GM20000 (cell line): ENCODE data around the gene NBEAL2.

Experiments used
- DNase-seq: peaks from one replicate; pipeline ENCODE4 v3.0.0; 2012; ENCODE audit warnings: low spot score
- TF ChIP-seq, protein P1 (sequence below): IDR thresholded peaks from 2 replicates; pipeline ENCODE4 v1.5.1; 2012; ENCODE audit warnings: mild to moderate bottlenecking, control low read depth; ENCODE audit errors: extremely low read depth, missing control alignments

The NBEAL2 gene

DNA sequence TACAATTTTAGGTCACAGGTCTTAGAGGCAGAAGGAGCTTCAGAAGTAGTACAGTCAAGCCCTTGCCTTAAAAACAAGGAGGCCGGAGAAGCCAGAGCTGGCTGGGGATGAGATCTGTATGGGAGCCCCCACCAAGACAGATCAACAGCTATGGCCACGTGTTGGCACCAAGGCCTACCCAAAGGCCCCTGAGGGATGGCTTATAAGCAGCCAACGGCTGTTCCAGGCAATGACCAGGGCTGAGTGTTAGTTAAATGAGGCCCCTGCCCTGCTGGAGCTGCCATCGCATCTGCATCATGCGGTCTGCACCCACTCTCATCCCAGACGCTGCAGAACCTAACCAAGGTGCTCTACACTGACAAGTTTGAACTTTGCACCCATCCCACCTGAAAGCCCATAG is 46.2 kb upstream of the NBEAL2 start:
- TF ChIP-seq, protein P1, sequence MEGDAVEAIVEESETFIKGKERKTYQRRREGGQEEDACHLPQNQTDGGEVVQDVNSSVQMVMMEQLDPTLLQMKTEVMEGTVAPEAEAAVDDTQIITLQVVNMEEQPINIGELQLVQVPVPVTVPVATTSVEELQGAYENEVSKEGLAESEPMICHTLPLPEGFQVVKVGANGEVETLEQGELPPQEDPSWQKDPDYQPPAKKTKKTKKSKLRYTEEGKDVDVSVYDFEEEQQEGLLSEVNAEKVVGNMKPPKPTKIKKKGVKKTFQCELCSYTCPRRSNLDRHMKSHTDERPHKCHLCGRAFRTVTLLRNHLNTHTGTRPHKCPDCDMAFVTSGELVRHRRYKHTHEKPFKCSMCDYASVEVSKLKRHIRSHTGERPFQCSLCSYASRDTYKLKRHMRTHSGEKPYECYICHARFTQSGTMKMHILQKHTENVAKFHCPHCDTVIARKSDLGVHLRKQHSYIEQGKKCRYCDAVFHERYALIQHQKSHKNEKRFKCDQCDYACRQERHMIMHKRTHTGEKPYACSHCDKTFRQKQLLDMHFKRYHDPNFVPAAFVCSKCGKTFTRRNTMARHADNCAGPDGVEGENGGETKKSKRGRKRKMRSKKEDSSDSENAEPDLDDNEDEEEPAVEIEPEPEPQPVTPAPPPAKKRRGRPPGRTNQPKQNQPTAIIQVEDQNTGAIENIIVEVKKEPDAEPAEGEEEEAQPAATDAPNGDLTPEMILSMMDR: no peak
- no peak for DNase-seq

DNA sequence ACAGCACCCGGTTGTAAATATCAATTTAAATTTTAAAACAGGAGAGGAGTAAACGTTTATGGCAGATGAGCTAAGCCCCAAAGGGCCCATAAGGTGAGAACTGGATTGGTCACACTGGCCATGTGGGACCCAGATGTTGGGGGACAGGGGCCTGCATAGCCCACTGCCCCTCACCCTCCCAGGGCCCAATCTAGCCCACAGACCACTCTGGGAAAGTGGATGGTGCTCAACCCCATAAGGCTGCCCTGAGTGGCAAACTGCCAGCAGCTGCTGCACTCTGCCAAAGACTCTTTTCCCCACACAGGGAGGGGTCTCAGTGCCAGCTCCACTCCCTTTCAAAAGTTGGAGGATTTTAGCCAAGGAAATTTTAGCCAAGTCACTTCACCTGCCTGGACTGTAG is 45.4 kb upstream of the NBEAL2 start:
- no peak for DNase-seq
- TF ChIP-seq, protein P1: no peak

DNA sequence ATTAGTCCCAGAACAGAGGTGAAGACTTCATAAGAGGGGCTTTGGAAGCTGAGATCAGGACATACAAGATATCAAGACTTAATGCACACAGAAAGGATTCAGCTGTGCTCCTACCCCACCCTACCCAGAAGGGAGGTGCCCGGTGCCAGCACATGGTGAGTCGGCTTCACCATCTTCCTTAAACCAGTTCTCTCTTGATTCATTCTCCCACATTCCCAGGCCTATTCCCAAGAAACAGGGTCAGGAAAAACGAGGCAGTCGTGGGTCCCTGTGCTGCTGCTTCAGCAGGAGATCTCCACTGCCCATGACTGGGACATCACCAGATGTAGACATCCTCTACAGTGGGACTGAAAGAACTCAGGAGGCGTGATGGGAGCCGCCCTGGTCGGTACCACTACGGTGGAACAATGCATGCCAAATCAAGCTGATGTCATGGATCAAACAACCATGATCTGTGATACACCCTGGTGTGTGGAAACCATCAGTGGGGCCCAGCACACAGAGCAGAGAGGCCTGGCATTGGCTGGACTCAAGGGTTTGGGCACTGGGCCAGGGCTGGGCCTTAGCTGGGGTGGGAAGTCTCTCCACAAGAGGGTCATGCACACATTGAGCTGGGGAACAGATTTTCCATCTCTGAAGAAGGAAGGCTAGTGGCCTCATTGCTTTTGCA is 44.8 kb upstream of the NBEAL2 start:
- TF ChIP-seq, protein P1: no peak
- DNase-seq: no peak

DNA sequence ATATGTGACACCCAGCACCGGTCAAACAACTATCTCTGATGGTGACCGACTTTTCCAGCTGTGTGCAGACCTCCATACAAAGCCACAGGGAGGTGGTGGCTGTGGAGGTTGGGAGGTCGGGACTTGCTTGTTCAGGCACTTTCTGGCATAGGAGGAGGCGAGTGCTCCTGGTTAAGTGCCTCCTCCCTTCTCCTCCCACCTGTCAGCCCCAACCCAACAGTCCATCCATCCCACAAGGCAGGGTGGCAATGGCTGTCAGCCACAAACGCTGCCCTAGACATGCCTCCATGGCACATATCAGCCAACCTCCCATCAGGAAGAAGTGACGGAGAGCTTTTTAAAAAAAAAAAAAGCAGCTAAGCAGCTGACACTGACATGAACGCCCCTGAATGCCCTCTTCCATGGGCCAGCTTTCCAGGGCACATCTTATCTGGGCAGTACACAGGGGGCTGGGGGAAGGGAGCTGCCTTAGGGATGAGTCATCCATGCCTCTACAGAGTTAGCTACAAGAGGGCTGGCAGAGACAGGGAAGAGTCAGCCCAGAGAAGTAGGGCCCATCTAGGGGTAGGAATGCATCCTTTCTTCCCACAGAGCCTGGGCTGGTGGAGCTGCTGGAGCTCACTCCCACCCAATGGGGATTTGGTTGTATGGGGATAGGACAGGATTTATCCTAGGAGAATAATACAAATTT is 44.2 kb upstream of the NBEAL2 start:
- DNase-seq: no peak
- TF ChIP-seq, protein P1: no peak

DNA sequence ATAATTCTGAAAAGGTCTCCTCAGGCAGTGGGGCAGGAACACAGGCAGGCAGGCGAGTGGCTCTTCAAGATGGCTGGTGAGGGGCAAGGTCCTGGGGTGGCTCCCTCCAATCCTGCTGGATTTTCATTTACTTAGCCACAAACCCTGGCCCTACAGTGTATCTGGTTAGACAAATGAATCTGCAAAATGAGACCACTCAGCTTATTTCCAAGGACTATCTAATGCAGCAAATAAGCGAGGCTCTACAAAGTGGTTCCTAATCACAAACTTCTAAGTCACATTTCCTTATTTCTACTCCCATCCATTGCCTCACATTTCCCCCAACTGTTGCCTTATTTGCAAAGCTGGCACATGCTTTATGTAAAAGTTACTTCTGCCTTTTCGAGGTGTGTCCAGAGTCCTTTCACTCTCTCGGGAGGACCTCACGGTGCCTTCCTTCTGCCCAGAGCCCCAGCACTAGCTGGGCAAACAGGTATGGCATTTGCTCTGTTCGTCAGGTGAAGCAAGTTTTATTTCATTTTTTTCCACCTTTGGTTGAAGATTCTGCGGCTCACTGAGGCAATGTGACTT is 43.4 kb upstream of the NBEAL2 start:
- no peak for DNase-seq
- TF ChIP-seq, protein P1: no peak

DNA sequence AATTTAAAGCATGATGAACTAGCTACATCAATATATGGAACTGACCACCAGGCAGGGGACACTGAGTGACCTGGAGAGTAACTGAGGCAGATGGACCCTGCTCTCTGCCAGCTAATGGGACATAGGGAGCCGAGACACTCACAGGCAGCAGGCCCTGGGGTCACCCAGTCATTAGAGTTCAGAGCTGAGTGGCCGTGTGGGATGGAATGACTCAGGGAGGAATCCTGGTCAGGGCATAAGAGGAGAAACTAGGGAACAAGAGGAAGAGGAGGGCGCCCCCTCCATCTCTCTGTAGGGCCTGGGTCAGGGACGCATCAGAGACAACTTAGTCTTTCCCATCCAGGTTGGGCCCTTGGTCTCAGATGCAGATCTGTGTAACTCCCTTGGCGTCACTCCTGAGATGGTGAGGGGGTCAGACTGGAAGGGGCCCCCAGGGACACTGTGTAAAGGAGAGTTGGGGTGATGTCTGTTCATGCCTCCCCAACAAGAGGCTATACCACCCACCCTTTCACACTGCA is 42.7 kb upstream of the NBEAL2 start:
- DNase-seq: no peak
- TF ChIP-seq, protein P1: no peak

DNA sequence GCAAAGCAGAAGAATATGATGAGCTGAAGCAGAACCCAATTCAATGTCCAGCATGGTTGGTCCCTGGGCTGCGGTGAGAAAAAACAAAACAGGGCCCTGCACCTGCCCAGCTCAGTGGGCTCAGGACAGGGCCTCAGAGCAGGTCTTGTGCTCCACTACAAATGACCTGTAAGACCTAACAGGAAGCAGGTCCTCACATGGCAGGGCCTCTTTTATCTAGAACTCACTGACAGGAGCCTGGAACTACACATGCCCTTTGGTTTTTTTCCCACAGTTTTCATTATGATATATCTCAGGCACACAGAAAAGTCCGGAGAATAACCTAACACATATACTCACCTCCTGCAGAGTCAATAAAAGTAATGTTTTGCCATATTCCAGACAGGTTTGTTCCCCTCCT is 41.3 kb upstream of the NBEAL2 start:
- TF ChIP-seq, protein P1: no peak

More for the DNA sequence above, 41.3 kb upstream of the NBEAL2 start:
- no peak for DNase-seq
